HG03575 (cell line): ENCODE measurements around the gene WWOX.

Experiments
- ATAC-seq: cut with Tn5 transposase; IDR thresholded peaks from one replicate; pipeline ENCODE4 v1.9.1; 2021; ENCODE audit not compliant: unreplicated experiment, insufficient number of reproducible peaks, low FRiP score; ENCODE audit errors: extremely low read depth

Gene WWOX

DNA sequence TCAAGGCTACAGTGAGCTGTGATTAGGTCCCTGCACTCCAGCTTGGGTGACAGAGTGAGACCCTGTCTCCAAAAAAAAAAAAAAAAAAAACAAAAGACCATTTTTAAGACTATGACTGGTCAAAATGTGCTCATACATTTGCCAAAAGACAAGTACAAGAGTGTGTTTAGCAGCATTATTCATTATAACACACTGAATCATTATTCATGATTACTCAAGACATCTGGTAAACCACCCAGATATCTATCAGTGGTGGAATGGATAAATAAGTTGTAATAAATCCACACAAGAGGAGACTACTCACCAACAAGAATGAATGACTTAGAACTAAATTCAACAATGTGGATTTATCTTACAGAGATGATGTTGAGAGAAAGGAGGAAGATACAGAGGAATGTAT lies 784.8 kb downstream of the WWOX start:
- ATAC-seq, result no peak

DNA sequence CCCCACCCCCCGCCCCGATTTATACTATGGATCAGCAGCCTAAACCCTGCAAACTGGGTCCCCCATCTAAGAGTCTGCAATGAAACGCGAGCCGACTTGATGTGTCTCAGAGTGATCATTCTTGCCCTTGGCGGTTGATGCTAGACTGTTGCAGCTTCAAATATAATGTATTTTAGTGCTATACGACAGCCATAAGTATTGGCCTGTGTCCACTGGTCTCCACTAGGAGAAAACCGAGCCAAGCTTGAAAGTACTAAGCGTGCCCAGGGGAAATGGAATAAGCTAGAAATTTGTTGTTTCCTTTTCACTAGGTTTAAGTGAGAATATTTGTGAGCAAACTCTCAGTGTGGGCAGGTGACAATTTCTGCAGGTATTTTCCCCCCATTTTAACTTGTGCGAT lies 789.9 kb downstream of the WWOX start:
- ATAC-seq, result no peak

DNA sequence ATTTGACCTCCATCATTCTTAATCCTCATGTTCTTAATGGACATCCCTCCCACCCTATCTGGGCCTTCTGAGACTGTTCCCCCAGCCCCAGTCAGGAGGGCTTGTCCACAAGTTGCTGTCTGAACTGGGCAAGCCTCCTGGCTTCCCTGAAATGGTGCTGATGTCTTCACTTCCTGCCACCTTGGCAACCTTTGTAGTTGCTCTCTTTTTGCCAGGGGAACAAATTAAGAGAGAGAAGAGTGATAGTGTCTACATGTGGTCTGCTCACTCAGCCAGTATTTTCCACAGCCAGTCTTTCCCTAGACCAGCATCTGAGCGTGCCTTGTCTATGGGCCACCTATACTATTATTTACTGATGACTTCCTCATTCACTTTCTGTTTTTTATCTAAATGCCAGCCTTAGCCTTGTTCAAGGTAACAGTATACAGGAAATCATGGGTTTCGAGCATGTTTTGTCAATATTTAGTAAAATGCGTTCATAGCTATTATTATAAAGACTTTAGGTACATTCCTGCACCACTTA lies 791.0 kb downstream of the WWOX start:
- ATAC-seq, result no peak

DNA sequence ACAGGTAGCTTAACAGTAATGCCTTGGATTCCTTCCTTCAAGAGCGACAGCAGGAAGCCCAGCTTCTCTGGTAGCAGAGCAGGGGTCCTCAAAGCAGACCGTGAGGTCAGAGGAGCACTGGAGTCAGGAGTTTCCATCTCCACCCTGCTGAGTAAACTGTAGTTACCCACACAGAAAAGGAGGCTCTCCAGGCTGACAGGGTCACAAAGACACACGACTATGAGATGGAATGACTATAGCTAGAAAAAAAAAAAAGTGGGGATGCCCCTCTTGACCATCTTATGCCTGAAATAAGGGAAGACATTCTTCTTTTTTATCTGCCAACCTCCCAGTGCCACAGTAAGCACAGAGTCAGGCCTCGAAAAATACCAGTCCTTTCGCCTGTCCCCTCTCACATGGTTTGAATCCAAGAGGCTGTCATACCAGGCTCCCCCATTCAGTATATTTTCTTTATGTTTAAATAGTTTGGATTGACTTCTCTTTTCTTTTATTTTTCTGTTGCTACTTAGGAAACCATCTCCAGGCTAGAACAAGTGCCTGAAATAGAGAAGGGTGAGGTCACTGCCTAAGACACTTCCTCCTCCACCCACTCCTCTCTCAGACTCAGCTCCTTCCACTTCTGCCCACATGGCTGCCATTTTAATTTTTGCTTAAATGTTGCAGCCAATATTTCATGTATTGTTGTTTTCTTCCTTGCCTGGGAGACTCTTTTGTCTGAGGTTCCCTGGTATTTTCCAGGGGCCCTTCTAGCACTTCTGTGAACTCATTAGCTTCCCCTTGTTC lies 793.7 kb downstream of the WWOX start:
- ATAC-seq, result no peak

DNA sequence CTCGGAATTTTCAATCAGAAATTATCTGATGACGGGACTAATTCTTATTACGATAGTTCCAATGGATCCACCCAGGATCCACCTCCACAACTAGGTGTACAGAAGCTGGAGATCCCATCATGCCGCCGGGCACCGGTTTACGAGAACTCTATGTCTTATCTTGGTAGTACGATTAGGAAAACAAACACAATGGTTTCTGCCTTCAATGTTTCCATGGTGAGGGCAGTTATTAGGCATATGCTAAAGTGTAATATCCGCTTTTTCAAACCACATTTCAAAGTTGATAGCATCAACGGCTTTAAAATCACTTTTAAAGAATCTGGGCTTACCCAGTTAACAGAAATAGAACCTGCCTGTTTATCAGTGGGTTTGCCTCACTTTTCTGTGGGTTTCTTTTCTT lies 795.4 kb downstream of the WWOX start:
- no peak for ATAC-seq

DNA sequence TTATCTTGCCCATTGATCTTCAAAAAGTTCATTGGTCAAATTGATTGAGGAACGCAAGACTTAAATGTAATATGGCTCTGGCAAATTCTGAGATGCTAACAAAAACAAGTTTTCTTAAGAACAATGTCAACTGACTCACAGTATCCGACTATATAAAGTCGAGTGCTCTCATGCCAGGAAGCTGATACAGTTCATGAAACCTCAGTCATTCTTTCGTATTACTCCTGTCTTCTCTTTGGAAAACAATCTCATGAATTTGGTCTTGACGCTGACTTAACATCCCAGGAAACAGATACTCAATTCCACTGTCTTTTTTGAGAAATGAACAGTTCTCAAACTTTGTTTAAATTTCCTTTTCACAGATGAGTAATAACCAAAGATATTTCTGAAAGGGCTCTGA lies 796.2 kb downstream of the WWOX start:
- ATAC-seq, result no peak

DNA sequence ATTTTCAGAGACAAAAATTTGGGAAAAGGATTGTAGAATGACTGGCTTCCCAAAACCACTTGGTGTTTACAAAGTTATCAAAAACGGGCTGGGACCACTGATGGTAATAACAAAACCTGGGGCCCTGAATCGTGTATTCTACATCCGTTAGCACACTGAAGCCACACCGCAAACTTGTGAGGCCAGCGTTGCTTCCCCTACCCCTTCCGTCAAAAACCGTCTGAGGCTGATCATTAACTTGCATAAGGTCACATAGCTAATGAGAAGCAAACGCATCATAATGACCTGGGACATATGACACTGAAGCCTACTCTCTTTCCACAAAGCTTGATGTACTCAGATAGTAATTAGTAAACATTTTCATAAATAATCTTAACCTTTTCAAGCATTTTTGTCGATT lies 796.8 kb downstream of the WWOX start:
- no peak for ATAC-seq

DNA sequence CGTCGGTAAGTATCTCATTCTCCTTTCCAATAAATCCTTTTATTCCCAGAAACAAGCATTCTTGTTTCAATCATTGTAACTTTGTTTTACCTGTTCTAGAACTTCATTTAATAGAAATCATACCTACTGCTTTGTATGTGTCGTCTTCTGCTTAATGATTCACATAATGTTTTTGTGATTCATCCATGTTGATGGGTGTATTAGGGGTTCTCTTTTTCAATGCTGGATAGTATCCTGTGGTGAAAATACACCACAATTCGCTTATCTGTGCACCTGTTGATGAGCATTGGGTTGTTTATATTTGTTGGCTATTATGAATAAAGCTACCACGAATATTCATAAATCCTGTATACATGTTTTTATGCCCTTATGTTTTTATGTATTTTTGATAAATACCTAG lies 797.8 kb downstream of the WWOX start:
- ATAC-seq, result no peak

DNA sequence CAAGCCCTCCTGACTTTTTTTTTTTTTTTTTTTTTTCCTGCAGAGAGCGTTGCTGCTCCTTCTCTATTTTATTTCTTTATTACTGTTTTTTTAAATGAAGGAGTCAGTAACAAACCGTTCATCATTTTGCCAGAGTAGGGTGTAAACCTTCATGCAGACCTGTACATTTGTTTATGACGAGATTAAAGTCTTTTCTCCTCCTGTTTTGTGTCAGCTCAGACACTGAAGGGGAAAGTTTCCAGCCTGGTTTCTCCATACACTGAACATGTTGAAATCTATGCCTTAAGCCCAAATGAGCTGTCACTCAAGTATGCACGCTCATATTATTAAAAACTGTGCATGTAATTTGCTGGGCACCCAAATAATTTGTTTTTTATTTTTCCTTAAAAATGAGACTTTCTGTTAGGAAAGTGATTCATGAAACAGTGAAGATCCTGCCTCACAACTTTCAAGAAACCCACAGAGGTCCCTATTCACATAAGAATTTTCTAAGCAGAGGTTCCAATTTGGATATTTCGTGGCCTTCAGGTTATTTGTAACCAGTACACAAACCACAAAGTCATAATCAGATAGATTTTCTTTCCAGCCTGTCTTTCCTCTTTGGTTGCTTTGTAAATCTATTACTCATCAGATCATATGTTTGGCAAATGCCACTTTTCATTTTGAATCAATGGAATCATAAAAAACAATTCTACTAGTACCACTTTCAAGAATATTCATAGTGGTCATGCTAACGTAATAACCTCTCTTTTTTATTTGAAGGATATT lies 800.8 kb downstream of the WWOX start:
- ATAC-seq, result no peak

DNA sequence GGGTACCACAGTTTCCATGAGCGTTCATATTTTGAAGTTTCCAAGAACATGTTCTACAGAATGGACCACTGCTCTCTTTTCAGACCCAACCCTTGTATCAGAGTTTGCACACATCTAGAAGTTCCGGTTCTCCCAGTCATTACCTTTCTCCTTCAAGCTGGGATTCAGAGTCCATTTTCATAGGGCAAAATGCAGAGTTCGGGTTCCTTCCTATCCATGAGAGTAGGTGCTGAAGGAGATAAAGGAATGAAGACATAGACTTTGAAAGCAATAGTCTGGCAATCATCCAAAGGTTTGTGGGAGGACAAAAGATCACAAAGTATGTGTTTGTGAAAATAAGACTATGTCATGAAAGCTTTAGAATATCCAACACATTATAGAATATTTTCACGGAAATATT lies 801.5 kb downstream of the WWOX start:
- no peak for ATAC-seq

DNA sequence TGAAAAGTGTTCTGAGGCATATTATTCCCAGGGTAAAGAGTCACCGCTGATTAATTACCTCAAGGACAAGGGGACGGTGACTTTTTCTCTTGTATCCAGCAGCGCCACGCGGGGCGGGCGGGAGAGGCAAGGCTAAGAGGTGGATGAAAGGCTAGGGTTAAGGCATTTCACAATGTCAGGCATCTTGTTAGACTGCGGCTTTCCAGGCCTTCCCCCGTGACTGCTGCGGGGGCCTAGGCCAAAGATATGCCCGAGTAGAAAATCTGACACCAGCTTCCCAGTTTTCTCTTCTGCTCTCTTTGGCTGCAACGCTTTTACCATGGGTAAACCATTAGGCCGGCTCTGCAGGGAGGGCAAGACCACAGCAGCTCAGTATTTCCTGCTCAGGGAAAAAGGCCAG lies 802.9 kb downstream of the WWOX start:
- no peak for ATAC-seq

DNA sequence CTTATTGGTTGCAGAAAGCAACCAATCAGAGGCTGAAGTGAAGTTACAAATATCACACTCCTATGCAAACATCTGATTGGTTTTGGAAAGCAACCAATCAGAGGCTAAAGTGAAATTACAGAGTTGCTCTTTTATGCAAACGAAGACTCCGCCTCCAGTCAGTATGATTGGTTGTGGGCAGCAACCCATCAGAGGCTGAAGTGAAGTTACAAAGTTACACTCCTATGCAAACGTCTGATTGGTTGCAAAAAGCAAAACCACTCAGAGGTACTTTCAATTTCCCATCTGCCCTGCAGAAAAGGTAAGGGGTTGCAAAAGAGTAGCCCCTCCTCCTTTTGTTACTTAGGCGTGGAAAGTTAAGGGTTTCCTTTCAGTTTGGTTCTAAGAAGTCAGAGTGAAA lies 803.8 kb downstream of the WWOX start:
- no peak for ATAC-seq

DNA sequence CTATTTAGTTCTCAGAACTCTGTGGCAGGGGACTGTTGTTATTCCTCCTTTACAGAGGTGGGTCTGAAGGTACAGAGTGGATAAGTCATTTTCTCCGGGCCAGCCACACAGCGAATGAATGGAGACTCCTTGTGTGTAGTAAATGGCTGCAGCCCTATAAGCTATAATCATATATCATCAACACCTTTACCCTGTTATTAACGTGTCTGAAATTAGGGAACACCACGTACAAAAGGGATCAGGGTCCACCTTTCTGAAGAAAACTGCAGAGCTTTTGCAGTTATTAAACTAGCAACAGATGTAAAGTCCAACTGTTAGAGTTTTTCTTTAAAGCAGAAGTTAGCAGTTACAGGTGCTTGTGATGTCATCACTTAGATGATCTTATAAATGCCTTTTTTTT lies 804.4 kb downstream of the WWOX start:
- no peak for ATAC-seq

DNA sequence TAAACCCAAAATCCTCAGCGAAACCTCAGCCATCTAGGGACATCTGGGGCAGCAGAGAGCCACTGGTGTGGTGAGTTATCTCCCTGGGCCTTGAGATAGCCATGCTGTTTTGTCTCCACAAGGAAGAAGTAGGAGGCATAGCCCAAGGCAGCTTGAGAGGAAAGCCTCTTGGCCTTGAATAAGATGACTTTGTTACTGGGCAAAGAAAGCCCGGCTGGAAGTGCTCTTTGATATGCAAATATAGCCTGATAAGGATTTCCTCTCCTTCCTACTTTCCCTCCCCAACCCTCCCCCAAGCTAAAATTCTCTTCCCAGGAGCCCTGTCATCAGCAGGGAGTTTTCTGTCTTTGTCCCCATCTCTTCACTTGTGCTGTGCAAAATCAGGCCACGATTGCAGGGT lies 806.7 kb downstream of the WWOX start:
- no peak for ATAC-seq

DNA sequence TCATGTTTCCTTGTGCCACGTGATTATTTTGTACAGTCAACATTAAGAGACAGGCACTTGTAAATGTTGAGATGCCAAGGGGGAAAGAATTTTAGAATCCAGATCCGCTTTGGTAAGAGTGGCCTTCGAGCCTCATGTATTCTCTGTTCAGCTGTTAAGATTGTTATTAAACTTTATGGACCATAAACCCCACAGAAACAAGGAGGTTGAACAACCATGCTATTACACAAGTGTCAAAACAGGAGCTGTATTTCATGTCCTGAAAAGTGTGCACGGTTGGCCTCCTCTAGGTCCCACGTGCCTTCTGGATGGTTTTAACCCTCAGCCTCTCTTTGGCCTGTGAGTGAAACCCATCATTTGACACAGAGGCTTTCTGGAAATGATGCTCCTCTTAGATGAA lies 809.8 kb downstream of the WWOX start:
- no peak for ATAC-seq

DNA sequence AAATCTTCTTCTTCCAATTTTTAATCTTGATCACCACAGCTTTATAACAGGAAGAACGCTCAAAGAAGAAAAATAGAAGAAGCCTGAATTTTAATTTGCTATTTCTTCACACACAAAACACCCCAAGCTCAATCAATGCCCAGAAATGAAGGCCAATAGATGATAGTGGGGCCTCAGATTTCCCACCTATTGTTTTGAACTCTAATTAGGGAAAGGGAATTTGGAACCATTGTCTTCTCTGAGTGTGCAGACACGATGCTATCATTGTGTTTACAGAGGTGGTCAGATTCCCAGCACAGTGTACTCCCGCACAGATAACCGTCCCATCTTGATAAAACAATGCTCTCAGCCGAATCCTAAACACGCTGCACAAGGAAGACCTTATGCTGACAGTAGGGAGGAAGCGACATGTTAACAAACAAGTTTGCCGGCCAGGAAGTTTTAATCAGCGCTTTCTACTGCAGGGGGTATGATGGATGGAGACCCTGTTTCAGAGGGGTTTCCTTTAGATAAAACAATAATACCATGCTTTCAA lies 816.4 kb downstream of the WWOX start:
- no peak for ATAC-seq

DNA sequence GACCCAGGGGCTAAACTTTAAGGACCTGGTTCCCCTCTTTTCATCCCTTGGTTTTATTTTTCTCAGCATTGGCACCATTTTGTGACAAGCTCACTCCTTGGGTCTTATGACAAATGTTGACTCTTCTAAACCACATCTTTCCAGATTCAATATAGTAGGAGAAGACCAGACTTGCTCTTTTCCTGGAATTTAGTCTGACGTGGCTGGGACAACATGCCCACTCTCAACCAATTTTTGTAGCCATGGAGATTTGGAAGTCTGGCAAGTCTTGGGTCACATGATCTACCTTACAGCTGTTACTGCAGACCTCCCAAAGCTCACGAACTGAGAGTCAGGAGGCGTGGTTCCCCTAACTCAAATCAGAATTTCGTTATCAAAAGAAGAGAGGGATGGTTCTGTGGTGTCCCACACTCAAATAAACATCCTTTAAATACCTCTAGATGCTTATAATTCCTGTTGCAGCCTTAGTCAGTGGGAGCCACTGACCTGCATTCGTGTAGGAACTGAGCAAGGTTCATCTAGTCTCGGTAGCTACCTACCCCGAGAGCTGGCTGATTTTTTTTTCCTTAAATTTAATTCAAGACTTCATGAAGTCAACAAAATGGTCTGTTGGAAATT lies 817.6 kb downstream of the WWOX start:
- ATAC-seq, result no peak

DNA sequence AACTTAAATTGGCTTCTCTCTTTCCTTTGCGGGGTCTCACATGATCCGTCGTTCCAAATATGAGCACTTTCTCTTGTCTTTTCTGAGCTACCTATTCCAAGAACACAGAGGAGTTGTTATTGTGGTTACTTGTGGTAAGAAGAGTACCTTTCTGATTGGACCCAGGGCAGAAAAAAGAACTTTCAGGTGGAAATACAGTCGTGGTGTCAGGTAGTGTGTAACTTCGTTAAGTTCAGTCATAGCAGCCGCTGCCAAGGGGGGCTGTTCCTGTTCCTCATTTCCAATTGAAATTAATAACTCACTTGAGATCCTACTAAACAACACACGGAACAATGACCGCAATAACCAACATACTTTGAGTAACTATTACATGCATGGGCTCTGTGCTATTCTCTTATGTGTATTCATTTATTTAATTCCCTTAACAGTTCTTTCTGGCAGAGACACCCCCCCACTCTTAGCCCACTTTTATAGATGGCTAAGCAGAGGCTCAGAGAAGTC lies 819.4 kb downstream of the WWOX start:
- no peak for ATAC-seq

DNA sequence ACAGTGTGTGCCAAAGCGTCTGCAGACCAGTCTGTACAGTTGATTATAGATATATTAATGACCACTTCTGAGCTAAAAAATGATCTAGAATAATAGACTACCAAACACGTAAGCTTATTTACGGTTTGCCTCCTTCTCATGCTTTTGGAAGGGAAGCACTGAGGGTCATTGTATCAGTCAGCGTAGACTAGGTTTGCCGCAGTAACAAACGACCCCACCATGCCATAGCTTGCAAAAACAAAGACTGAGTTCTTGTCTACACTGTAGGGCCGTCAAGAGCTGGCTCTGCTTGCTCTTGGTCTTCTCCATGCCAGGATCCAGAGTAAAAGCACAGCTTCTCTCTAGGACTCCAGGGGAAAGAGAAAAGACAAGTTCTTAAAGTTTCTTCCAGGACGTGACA lies 820.4 kb downstream of the WWOX start:
- ATAC-seq, result no peak

DNA sequence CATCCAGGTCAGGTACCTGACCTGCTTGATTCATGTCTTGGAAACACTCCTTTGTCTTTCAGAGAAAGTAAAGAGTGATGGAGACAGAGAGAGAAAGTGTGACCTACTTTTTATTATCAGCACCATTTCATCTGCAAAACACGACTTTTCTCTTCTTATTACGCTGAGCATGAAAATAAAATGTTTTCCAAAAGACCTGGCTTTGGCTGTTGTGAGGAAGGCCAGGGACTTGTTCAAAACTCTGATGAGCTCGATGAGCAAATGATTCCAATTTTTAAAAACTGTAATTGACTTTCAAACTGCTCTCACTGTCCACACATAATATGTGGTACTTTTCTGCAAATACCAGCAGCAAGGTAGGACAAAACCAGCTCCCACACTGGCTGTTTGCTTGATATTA lies 821.2 kb downstream of the WWOX start:
- ATAC-seq, result no peak
